SK-N-SH treated with all-trans-retinoic acid at 6 μM for 48 hours (cell line): ENCODE results near the gene SLC35F4.

ENCODE experiments used
- ATAC-seq: fragments of 200-7000 bp; cut with Tn5 transposase; 3 replicates; pipeline ENCODE4 v1.9.1; 2020; ENCODE audit warnings: mild to moderate bottlenecking, moderate library complexity
- ESRRG ChIP-seq: fragments of 250-450 bp; sonication (Bioruptor Pico); IDR thresholded peaks from 2 replicates; pipeline ENCODE4 v1.6.1; 2021; ENCODE audit warnings: mild to moderate bottlenecking
- ISL1 ChIP-seq: fragments of 250-450 bp; sonication (Bioruptor Pico); IDR thresholded peaks from 2 replicates; pipeline ENCODE4 v2.1.2; 2022; ENCODE audit warnings: mild to moderate bottlenecking, moderate library complexity
- PATZ1 ChIP-seq: fragments of 250-450 bp; sonication (Bioruptor Pico); IDR thresholded peaks from 2 replicates; pipeline ENCODE4 v1.8.0; 2020; ENCODE audit warnings: mild to moderate bottlenecking, moderate library complexity, borderline replicate concordance
- POU6F1 ChIP-seq: fragments of 250-450 bp; sonication (Bioruptor Pico); IDR thresholded peaks from 2 replicates; pipeline ENCODE4 v1.8.0; 2021; ENCODE audit warnings: low read depth, mild to moderate bottlenecking, moderate library complexity, borderline replicate concordance
- TOX ChIP-seq: fragments of 250-450 bp; sonication (Bioruptor Pico); IDR thresholded peaks from 2 replicates; pipeline ENCODE4 v1.8.0; 2021; ENCODE audit warnings: mild to moderate bottlenecking, moderate library complexity, borderline replicate concordance
- ZFP3 ChIP-seq: fragments of 250-450 bp; sonication (Bioruptor Pico); IDR thresholded peaks from 2 replicates; pipeline ENCODE4 v1.5.0; 2020; ENCODE audit warnings: mild to moderate bottlenecking, moderate library complexity
- ZNF70 ChIP-seq: fragments of 450-650 bp; formaldehyde crosslinking; IDR thresholded peaks from 2 replicates; pipeline ENCODE4 v1.5.0; 2020; ENCODE audit warnings: mild to moderate bottlenecking, moderate library complexity

Gene SLC35F4

GRCh38 chr14:57519043-57519442 lies 346.8 kb downstream of the SLC35F4 start:
- no peak for TF ChIP-seq POU6F1 (CRISPR knock-in tag)
- no peak for TF ChIP-seq ZNF70 (CRISPR knock-in tag)
- TF ChIP-seq TOX (CRISPR knock-in tag), result no peak
- TF ChIP-seq ESRRG (CRISPR knock-in tag), result no peak
- TF ChIP-seq PATZ1 (CRISPR knock-in tag), result no peak
- TF ChIP-seq ISL1 (CRISPR knock-in tag), result no peak
- no peak for TF ChIP-seq ZFP3 (CRISPR knock-in tag)
- no peak for ATAC-seq
